HK-2 (cell line): Measurements from ENCODE around the gene SAMD11.

ENCODE experiments used
- DNase-seq: peaks from one replicate; pipeline ENCODE4 v3.0.0-alpha.2; 2018; ENCODE audit not compliant: unreplicated experiment

Gene SAMD11

GRCh38 chr1:904310-904950 lies 19.3 kb upstream of the SAMD11 start:
- DNase-seq, result peak; percentile 94

DNA sequence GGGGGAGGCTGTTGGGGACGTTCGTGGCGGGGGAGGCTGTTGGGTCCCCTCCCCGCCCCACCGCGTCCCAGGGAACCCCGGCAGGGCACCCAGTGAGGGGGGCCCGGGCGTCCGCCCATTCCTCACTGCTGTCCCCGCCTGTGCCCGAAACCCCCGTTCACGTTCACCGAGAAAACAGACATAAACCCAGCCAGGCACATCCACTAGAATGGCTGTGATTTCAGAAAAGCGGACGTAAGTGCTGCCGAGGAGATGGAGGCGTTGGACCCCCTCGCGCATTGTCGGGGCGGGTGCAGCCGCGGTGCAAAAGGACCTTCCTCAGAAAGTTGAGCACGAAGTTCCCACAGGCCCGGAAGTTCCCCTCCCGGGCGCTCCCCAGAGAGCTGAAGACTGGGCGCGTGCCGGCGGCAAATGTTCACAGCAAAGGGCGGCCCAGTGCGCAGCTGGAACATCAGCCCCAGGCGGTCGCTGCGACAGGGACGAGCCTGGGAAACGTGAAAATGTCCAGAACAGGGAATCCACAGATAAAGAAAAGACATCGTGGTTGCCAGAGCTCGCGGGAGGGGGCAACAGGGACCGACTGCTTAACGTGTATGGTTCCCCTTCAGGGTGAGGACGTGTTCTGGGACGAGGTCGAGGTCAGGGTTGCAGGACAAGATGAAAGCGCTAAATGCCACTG lies 18.5 kb upstream of the SAMD11 start:
- DNase-seq, result no peak

DNA sequence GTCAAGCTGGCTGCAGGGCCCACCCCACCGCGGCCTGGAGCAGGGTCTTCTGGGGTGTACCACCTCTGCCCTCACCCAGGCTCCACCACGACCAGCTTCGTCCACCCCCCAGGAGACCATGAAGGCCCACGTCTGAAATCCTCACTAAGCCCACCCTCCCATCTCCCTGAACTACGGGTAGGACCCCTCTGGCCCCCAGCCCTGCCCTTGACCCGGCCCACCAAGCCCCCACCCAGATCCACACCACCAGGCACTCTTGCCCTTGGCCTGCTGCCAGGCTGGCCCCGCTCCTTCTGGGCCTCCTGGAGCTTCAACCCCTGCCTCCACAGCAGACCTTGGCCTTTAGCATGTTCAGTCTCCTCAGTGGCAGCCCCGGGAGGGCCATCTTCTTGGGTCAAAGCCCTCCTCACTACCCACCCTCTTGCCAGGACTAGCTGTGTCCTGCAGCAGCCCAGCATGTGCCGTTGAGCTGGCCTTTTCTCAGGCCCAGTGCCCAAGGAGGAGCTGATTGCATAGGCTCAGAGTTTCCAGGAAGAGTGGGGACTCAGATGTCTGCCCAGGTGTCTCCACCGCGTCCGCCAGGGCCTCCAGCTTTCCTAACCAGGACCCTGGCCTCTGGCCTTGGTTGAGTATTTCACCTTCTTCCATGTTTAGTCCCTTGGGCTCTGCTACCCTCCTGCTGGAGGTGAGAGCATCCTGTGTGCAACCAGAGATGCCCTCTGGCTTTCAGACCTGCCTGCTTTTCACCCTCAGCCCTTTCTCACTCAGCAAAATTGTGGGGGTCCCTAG lies 17.7 kb upstream of the SAMD11 start:
- DNase-seq, result no peak

DNA sequence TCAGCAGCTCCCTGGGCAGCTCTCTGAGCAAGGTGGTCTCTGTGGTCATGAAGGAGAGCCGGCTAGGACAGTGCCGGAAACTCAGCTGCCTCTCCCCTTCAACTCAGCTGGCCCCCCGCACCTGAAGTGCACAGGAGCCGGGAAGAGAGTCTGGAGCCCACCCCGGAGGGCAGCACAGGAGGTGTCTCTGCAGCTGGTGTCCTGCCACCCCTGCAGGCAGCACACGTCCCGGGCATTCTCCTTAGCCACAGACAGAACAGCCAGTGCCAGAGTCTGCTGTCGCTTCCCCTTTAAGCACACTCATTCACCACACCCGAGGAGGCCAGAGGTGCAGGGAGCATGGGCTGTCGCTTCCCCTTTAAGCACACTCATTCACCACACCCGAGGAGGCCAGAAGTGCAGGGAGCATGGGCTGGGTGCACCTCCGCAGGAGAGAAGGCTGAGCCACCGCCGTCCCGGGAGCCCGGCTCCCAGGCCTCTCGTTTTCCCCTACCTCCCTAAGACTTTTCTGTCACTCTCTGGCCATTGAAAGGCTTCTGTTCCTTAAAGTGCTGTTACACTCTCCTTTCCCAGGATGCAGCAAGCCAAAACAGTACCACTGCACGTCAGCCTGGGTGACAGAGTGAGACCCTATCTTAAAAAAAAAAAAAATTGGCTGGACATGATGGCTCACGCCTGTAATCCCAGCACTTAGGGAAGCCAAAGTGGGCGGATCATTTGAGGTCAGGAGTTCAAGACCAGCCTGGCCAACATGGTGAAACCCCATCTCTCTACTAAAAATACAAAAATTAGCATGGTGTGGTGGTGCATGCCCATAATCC lies 16.9 kb upstream of the SAMD11 start:
- DNase-seq, result peak; percentile 80

GRCh38 chr1:907611-908451 lies 15.9 kb upstream of the SAMD11 start:
- DNase-seq, result no peak

DNA sequence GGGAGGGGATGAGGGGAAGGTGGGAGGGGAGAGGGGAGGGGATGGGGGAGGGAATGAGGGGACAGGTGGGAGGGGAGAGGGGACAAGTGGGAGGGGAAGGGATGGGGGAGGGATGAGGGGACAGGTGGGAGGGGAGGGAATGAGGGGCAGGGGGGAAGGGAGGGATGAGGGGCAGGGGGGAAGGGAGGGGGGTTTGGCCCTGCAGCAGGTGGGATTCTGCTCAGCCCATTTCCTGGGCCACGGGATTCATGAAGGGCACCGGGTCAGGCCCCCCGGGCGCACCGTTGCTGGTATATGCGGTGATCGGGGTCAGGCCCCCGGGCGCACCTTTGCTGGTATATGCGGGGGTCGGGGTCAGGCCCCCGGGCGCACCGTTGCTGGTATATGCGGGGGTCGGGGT lies 15.1 kb upstream of the SAMD11 start:
- DNase-seq, result no peak

- DNase-seq, result no peak
Observed at GRCh38 chr1:909861-910310, 13.8 kb upstream of the SAMD11 start.

DNA sequence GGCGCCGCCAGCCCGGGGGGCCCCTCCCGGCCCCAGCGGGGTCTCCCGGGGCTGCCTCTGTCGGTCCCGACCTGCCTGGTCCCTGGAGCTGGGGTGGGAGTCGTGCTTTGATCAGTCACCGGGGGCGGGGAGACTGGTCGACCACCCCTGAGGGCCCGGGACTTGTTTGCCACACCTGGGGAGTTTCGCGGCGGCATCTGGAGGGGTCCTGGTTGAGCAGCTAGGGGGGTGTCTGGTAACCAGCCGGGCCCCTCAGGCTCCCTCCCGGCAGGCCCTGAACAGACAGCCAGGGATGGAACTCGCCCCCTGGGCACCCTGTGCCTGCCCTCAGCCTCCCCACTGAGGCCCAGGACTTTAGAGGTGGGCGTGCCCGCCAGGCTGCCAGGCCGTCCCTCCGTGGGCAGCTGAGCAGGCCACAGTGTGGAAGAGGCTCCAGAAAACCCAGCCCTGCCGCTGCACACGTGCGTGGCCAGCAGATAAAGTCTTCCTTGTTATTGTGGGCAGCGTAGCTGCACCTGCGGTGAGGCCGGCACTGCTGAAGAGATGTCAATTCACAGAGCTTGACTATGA lies 13.3 kb upstream of the SAMD11 start:
- no peak for DNase-seq

DNA sequence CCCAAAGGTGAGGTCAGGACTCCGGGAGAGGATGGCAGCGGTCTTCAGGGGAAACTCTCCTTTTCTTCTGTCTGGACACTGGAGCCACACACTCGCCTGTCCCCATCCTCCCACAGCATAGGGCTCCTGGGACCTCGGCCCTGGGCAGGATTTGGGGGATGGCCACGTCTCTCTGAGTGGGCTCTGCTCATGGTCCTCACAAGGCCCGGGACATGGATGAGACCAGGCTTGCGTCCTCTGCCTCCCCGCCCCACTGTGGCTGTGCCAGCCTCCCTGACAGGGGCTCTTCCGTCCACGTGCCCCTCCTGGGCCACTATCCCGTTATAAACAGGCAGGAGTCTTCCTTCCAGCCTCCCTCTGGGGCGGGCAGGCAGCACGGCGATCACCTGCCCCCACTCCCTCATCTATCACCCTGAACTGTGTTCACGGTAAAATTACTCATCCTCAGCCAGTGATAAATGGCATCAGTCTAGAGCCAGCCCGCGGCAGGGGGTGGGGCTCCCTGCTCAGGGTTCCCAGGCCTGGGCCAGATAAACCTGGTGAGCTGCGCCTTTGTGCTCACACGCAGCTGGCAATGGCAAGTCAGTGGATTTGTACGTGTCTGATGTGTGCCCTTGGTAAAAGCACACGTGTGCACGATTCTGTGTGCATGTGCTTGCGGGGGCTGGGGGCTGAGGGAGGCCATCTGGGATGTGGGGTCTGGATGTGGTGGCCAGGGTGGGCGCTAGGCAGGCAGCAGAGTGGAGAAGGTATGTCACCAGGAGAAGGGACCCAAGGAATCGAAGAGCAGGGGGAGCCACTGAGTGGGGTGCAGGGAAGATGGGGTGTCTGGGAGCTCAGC lies 12.6 kb upstream of the SAMD11 start:
- DNase-seq, result peak; percentile 83

GRCh38 chr1:911875-912739 lies 11.6 kb upstream of the SAMD11 start:
- peak; percentile 48 for DNase-seq

- peak; percentile 78 for DNase-seq
Observed at GRCh38 chr1:912740-913301, 10.9 kb upstream of the SAMD11 start.

DNA sequence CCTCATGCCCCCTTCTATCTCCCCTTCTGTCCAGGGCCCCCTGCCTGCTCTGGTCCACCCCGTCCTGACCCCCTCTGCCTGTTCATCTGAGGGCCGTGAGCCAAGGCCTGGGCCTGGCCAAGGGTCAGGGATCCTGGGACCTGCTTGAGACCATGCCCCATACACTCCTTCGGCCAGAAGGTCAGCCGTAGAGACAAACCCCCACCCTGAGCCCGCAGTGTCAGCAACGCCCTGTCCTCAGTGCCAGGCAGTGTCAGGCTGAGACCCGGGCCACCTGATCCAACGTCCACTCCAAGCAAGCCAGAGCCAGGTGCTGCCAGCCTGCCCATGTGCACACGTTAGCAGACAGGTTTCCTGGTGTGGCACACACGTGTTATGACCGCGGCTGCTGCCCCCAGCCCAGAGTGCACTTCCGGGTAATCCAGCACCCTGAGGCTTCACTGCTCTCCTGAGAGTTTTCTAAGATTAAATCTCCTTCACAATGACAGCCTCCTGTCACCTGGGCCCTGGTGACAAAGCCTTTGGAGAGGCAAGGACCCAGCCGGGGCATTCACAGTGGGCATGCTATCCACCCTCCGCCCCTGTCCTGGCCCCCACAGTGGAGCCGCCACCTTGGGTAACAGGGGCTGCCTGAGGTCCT lies 10.1 kb upstream of the SAMD11 start:
- DNase-seq, result peak; percentile 6

DNA sequence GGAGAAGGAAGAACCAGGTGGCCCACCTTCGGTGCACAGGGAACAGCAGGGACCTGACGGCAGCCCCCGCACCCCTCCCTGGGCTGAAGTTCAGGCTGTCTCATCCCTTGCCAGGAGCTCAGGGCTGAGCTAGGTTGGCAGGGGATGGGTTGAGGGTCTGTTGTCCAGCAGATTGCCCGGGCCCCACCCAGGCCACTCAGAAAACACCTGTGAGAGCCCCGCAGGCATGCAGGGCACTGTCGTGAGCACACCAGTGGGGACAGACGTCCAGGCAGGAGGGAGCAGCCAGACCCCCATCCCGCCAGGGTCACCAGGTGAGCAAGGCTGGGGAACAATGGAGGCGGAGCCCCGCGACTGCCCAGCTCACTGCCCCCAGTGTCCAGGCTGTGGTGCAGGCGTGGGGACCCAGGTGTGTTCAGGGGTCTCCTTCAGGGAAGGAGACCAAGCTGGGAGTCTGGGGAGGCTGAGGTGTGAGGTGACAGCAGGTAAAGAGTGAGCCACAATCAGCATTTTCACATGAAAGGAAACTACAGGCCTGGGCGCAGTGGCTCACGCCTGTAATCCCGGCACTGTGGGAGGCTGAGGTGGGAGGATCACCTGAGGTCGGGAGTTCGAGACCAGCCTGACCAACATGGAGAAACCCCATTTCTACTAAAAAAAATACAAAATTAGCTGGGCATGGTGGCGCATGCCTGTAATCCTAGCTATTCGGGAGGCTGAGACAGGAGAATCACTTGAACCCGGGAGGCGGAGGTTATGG lies 9.4 kb upstream of the SAMD11 start:
- no peak for DNase-seq

DNA sequence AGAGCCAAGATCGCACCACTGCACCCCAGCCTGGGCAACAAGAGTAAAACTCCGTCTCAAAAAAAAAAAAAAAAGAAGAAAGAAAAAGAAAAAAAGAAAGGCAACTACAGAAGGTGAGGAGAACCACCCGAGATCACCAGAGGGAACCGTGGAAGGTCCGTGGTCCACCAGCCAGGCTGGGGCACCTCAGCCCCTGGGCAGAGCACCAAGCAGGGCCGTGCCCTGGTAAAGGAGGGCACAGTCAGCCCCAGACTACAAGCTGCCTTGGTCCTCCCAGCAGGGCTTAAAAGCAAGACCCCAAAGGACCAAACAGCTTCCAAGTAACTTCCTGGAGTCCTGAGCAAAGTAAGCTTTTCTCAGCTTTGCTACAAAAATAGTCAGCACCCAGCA lies 8.8 kb upstream of the SAMD11 start:
- no peak for DNase-seq

- DNase-seq, result no peak
Observed at GRCh38 chr1:915295-916172, 8.2 kb upstream of the SAMD11 start.
